SK-N-SH treated with all-trans-retinoic acid at 6 μM for 48 hours (cell line): ENCODE results near the gene AGPAT3.

Experiments used
- ATAC-seq: fragments of 200-7000 bp; cut with Tn5 transposase; 3 replicates; pipeline ENCODE4 v1.9.1; 2020; ENCODE audit warnings: mild to moderate bottlenecking, moderate library complexity
- BACH2 ChIP-seq: fragments of 250-450 bp; sonication (Bioruptor Pico); IDR thresholded peaks from 2 replicates; pipeline ENCODE4 v1.9.0; 2021; ENCODE audit warnings: mild to moderate bottlenecking, borderline replicate concordance
- CSDC2 ChIP-seq: fragments of 250-450 bp; sonication (Bioruptor Pico); IDR thresholded peaks from 2 replicates; pipeline ENCODE4 v1.5.0; 2020; ENCODE audit warnings: mild to moderate bottlenecking, moderate library complexity
- ESRRG ChIP-seq: fragments of 250-450 bp; sonication (Bioruptor Pico); IDR thresholded peaks from 2 replicates; pipeline ENCODE4 v1.6.1; 2021; ENCODE audit warnings: mild to moderate bottlenecking
- ISL1 ChIP-seq: fragments of 250-450 bp; sonication (Bioruptor Pico); IDR thresholded peaks from 2 replicates; pipeline ENCODE4 v2.1.2; 2022; ENCODE audit warnings: mild to moderate bottlenecking, moderate library complexity
- OSR1 ChIP-seq: fragments of 250-450 bp; sonication (Bioruptor Pico); IDR thresholded peaks from 2 replicates; pipeline ENCODE4 v1.8.0; 2022; ENCODE audit warnings: moderate library complexity, mild to moderate bottlenecking, inconsistent platforms
- PPARA ChIP-seq: fragments of 250-450 bp; sonication (Bioruptor Pico); IDR thresholded peaks from 2 replicates; pipeline ENCODE4 v1.5.0; 2020; ENCODE audit warnings: mild to moderate bottlenecking, borderline replicate concordance
- RARB ChIP-seq: fragments of 250-450 bp; sonication (Bioruptor Pico); IDR thresholded peaks from 2 replicates; pipeline ENCODE4 v1.8.0; 2021; ENCODE audit warnings: mild to moderate bottlenecking, moderate library complexity
- SNAI2 ChIP-seq: fragments of 250-450 bp; sonication (Bioruptor Pico); IDR thresholded peaks from 2 replicates; pipeline ENCODE4 v1.5.0; 2020; ENCODE audit warnings: mild to moderate bottlenecking, moderate library complexity
- TCF4 ChIP-seq: fragments of 250-450 bp; sonication (Bioruptor Pico); IDR thresholded peaks from 2 replicates; pipeline ENCODE4 v1.8.0; 2021; ENCODE audit warnings: mild to moderate bottlenecking, moderate library complexity, borderline replicate concordance
- TOX ChIP-seq: fragments of 250-450 bp; sonication (Bioruptor Pico); IDR thresholded peaks from 2 replicates; pipeline ENCODE4 v1.8.0; 2021; ENCODE audit warnings: mild to moderate bottlenecking, moderate library complexity, borderline replicate concordance
- ZC3H10 ChIP-seq: fragments of 250-450 bp; sonication (Bioruptor Pico); IDR thresholded peaks from 2 replicates; pipeline ENCODE4 v1.5.1; 2021; ENCODE audit warnings: mild to moderate bottlenecking, moderate library complexity
- ZFP3 ChIP-seq: fragments of 250-450 bp; sonication (Bioruptor Pico); IDR thresholded peaks from 2 replicates; pipeline ENCODE4 v1.5.0; 2020; ENCODE audit warnings: mild to moderate bottlenecking, moderate library complexity
- ZFP30 ChIP-seq: fragments of 450-650 bp; formaldehyde crosslinking; IDR thresholded peaks from 2 replicates; pipeline ENCODE4 v1.5.0; 2022; ENCODE audit warnings: mild to moderate bottlenecking, moderate library complexity
- ZNF565 ChIP-seq: fragments of 450-650 bp; formaldehyde crosslinking; conservative IDR thresholded peaks from 2 replicates; pipeline ENCODE4 v1.5.0; 2020; ENCODE audit warnings: low read depth, mild to moderate bottlenecking, moderate library complexity
- ZNF70 ChIP-seq: fragments of 450-650 bp; formaldehyde crosslinking; IDR thresholded peaks from 2 replicates; pipeline ENCODE4 v1.5.0; 2020; ENCODE audit warnings: mild to moderate bottlenecking, moderate library complexity
- ZNF8 ChIP-seq: fragments of 450-650 bp; formaldehyde crosslinking; IDR thresholded peaks from 2 replicates; pipeline ENCODE4 v1.5.0; 2020; ENCODE audit warnings: mild to moderate bottlenecking, moderate library complexity
- TF ChIP-seq, protein P1 (sequence below): fragments of 250-450 bp; sonication (Bioruptor Pico); IDR thresholded peaks from 2 replicates; pipeline ENCODE4 v1.8.0; 2021; ENCODE audit warnings: low read depth, mild to moderate bottlenecking, moderate library complexity, borderline replicate concordance
- TF ChIP-seq, protein P2 (sequence below): fragments of 250-450 bp; sonication (Bioruptor Pico); IDR thresholded peaks from 2 replicates; pipeline ENCODE4 v1.5.0; 2020; ENCODE audit warnings: mild to moderate bottlenecking, moderate library complexity
- TF ChIP-seq, protein P3 (sequence below): fragments of 250-450 bp; sonication (Bioruptor Pico); IDR thresholded peaks from 2 replicates; pipeline ENCODE4 v1.5.1; 2021; ENCODE audit warnings: mild to moderate bottlenecking, moderate library complexity
- TF ChIP-seq, protein P4 (sequence below): fragments of 250-450 bp; sonication (Bioruptor Pico); IDR thresholded peaks from 2 replicates; pipeline ENCODE4 v1.8.0; 2020; ENCODE audit warnings: mild to moderate bottlenecking, moderate library complexity, borderline replicate concordance
- TF ChIP-seq, protein P5 (sequence below): fragments of 250-450 bp; sonication (Bioruptor Pico); IDR thresholded peaks from 2 replicates; pipeline ENCODE4 v1.5.1; 2020; ENCODE audit warnings: low read depth, mild to moderate bottlenecking, moderate library complexity

AGPAT3 gene

DNA sequence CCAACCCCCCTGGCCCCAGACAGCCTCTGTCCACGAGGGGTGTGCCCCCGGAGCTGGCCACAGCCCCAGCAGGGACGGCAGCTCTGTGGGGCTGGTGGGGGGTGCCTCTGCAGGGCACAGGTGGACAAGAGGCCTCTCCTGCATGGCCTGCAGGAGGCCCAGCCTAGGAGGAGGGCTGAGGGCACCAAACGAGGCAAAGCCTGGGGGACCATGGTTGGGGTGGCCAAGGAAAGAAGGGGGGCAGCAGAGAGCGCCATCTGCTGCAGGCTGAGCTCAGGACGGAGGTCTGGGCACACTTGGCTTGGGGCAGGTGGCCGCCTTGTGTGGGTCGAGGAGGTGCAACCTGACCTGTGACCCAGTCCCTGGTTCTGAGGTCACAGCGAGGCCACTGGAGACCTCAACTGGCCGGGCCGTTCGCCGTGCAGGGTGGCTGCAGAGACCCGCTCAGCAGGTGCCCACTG lies 48.4 kb upstream of the AGPAT3 start:
- no peak for TF ChIP-seq BACH2
- no peak for TF ChIP-seq ZFP30 (CRISPR knock-in tag)
- TF ChIP-seq PPARA (CRISPR knock-in tag), result no peak
- TF ChIP-seq TCF4 (CRISPR knock-in tag), result no peak
- TF ChIP-seq, protein P1, sequence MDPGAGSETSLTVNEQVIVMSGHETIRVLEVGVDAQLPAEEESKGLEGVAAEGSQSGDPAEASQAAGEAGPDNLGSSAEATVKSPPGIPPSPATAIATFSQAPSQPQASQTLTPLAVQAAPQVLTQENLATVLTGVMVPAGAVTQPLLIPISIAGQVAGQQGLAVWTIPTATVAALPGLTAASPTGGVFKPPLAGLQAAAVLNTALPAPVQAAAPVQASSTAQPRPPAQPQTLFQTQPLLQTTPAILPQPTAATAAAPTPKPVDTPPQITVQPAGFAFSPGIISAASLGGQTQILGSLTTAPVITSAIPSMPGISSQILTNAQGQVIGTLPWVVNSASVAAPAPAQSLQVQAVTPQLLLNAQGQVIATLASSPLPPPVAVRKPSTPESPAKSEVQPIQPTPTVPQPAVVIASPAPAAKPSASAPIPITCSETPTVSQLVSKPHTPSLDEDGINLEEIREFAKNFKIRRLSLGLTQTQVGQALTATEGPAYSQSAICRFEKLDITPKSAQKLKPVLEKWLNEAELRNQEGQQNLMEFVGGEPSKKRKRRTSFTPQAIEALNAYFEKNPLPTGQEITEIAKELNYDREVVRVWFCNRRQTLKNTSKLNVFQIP, result no peak
- no peak for TF ChIP-seq RARB (CRISPR knock-in tag)
- TF ChIP-seq TOX, result no peak
- no peak for TF ChIP-seq ZFP3
- TF ChIP-seq, protein P2, sequence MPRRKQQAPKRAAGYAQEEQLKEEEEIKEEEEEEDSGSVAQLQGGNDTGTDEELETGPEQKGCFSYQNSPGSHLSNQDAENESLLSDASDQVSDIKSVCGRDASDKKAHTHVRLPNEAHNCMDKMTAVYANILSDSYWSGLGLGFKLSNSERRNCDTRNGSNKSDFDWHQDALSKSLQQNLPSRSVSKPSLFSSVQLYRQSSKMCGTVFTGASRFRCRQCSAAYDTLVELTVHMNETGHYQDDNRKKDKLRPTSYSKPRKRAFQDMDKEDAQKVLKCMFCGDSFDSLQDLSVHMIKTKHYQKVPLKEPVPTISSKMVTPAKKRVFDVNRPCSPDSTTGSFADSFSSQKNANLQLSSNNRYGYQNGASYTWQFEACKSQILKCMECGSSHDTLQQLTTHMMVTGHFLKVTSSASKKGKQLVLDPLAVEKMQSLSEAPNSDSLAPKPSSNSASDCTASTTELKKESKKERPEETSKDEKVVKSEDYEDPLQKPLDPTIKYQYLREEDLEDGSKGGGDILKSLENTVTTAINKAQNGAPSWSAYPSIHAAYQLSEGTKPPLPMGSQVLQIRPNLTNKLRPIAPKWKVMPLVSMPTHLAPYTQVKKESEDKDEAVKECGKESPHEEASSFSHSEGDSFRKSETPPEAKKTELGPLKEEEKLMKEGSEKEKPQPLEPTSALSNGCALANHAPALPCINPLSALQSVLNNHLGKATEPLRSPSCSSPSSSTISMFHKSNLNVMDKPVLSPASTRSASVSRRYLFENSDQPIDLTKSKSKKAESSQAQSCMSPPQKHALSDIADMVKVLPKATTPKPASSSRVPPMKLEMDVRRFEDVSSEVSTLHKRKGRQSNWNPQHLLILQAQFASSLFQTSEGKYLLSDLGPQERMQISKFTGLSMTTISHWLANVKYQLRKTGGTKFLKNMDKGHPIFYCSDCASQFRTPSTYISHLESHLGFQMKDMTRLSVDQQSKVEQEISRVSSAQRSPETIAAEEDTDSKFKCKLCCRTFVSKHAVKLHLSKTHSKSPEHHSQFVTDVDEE (CRISPR knock-in tag), result no peak
- TF ChIP-seq ESRRG (CRISPR knock-in tag), result no peak
- TF ChIP-seq, protein P3, sequence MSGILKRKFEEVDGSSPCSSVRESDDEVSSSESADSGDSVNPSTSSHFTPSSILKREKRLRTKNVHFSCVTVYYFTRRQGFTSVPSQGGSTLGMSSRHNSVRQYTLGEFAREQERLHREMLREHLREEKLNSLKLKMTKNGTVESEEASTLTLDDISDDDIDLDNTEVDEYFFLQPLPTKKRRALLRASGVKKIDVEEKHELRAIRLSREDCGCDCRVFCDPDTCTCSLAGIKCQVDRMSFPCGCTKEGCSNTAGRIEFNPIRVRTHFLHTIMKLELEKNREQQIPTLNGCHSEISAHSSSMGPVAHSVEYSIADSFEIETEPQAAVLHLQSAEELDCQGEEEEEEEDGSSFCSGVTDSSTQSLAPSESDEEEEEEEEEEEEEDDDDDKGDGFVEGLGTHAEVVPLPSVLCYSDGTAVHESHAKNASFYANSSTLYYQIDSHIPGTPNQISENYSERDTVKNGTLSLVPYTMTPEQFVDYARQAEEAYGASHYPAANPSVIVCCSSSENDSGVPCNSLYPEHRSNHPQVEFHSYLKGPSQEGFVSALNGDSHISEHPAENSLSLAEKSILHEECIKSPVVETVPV, result no peak
- TF ChIP-seq, protein P4, sequence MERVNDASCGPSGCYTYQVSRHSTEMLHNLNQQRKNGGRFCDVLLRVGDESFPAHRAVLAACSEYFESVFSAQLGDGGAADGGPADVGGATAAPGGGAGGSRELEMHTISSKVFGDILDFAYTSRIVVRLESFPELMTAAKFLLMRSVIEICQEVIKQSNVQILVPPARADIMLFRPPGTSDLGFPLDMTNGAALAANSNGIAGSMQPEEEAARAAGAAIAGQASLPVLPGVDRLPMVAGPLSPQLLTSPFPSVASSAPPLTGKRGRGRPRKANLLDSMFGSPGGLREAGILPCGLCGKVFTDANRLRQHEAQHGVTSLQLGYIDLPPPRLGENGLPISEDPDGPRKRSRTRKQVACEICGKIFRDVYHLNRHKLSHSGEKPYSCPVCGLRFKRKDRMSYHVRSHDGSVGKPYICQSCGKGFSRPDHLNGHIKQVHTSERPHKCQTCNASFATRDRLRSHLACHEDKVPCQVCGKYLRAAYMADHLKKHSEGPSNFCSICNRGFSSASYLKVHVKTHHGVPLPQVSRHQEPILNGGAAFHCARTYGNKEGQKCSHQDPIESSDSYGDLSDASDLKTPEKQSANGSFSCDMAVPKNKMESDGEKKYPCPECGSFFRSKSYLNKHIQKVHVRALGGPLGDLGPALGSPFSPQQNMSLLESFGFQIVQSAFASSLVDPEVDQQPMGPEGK (CRISPR knock-in tag), result no peak
- no peak for TF ChIP-seq ZC3H10 (CRISPR knock-in tag)
- no peak for TF ChIP-seq ZNF565 (CRISPR knock-in tag)
- TF ChIP-seq ISL1 (CRISPR knock-in tag), result no peak
- TF ChIP-seq, protein P5, sequence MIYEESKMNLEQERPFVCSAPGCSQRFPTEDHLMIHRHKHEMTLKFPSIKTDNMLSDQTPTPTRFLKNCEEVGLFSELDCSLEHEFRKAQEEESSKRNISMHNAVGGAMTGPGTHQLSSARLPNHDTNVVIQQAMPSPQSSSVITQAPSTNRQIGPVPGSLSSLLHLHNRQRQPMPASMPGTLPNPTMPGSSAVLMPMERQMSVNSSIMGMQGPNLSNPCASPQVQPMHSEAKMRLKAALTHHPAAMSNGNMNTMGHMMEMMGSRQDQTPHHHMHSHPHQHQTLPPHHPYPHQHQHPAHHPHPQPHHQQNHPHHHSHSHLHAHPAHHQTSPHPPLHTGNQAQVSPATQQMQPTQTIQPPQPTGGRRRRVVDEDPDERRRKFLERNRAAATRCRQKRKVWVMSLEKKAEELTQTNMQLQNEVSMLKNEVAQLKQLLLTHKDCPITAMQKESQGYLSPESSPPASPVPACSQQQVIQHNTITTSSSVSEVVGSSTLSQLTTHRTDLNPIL, result no peak
- no peak for TF ChIP-seq CSDC2 (CRISPR knock-in tag)
- TF ChIP-seq ZNF8 (CRISPR knock-in tag), result no peak
- no peak for TF ChIP-seq OSR1
- ATAC-seq, result no peak

DNA sequence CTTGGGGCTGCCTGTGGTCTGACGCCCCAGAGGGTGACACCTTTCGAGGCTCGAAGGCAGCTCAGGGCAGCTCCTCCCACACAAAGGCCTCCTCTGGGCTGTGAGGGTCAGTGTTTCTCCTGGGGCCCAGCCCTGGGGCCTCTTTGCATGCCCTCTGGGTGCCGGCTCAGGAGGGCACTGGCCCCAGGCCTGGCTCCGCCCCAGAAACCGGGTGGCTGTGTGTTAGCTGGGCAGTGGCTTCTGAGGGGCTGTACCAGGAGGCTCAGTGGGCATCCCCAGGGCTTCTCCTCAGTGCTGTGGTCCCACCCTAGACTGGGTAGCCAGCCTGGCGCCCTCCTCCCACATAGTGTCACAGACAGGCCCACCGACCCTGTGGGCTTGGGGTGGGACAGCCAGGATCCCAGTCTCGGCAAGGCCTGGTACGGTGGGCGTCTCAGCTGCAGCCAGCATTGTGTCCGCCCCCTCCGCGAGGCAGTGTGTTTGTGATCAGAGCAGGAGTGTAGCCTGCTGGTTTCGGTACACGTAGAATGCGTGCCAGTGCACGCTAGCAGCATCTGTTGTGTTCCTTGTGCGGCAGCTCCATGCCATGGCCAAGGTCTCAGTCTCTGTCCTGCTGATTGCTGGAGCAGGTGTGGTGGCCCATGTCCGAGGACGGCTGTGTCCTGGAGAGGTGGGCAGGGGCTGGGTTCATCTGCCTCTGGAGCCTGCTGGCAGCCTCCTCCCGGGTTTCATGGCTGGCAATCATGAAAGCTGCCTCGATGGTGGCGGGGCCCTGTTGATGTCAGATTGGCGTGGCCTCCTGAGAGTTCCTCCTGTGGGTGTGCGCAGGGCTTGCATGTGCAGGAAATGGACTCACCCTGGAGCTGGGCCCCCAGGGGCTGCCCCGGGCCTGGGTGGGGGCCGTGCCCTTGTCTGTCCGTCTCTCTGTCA lies 47.6 kb upstream of the AGPAT3 start:
- ATAC-seq, result no peak
- TF ChIP-seq ESRRG (CRISPR knock-in tag), result no peak
- TF ChIP-seq SNAI2, result no peak
- TF ChIP-seq, protein P4 (CRISPR knock-in tag), result no peak
- no peak for TF ChIP-seq ZC3H10 (CRISPR knock-in tag)
- TF ChIP-seq RARB (CRISPR knock-in tag), result no peak
- no peak for TF ChIP-seq BACH2
- no peak for TF ChIP-seq PPARA (CRISPR knock-in tag)
- TF ChIP-seq OSR1, result no peak
- no peak for TF ChIP-seq ZFP3
- no peak for TF ChIP-seq ZFP30 (CRISPR knock-in tag)
- TF ChIP-seq, protein P5, result no peak
- no peak for TF ChIP-seq TCF4 (CRISPR knock-in tag)
- TF ChIP-seq, protein P3, result no peak
- TF ChIP-seq ZNF70 (CRISPR knock-in tag), result no peak
- no peak for TF ChIP-seq ZNF8 (CRISPR knock-in tag)
- TF ChIP-seq, protein P1, result no peak
- no peak for TF ChIP-seq ISL1 (CRISPR knock-in tag)
